ENCODE measurements around the gene MBD5.

Gene MBD5

GRCh38 chr2:148026573-148026972, 5.7 kb downstream of the MBD5 start:
- DNase-seq: no peak

- no peak for DNase-seq
Observed at GRCh38 chr2:148027822-148028221, 6.9 kb downstream of the MBD5 start.

DNA sequence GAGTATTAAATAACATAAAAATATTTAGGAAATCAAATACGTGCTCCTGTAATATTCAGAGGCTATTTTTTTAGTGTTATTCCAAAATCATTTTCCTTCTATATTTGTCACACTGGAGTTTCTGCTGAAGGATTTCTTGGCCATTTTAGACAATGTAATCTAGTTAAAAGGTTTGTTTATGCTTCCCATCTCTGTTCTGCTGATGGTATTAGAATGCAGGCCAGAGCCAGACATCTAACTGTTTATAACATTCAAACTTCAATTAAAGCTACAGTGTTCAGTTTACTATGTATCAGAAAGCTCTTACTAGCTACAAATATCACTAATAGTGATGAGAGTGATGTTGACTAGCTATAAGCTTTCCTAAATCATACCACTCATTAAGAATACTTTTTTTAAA, 7.9 kb downstream of the MBD5 start:
- DNase-seq: no peak

- DNase-seq: no peak
Observed at GRCh38 chr2:148031152-148031551, 10.3 kb downstream of the MBD5 start.

- DNase-seq: no peak
Observed at GRCh38 chr2:148032215-148032614, 11.3 kb downstream of the MBD5 start.

- DNase-seq: peak; percentile 13
Observed at GRCh38 chr2:148039783-148040182, 18.9 kb downstream of the MBD5 start.

GRCh38 chr2:148042219-148042618, 21.3 kb downstream of the MBD5 start:
- DNase-seq: no peak

DNA sequence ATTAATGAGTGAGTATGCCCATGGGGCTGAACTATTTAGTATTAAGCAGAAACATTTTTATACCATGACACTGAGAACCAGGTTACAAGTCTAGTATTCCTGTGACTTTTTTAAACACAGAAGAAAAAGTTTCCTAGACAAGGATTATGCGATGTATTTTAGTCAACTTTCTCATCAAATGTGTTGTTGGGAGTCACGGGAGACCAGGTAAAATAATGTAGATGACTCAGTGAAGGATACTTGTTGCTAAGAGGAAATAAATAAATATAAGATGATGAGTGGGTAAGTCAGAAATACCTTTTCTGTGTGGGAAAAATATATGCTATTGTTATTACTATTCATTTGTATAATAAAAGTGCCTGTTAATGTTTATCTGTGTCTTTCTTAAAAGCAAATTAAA, 23.4 kb downstream of the MBD5 start:
- no peak for DNase-seq

- DNase-seq: peak; percentile 37
Observed at GRCh38 chr2:148046802-148047201, 25.9 kb downstream of the MBD5 start.

- DNase-seq: peak; percentile 64
Observed at GRCh38 chr2:148048475-148049221, 27.8 kb downstream of the MBD5 start.

- no peak for DNase-seq
Observed at GRCh38 chr2:148049284-148049683, 28.4 kb downstream of the MBD5 start.

DNA sequence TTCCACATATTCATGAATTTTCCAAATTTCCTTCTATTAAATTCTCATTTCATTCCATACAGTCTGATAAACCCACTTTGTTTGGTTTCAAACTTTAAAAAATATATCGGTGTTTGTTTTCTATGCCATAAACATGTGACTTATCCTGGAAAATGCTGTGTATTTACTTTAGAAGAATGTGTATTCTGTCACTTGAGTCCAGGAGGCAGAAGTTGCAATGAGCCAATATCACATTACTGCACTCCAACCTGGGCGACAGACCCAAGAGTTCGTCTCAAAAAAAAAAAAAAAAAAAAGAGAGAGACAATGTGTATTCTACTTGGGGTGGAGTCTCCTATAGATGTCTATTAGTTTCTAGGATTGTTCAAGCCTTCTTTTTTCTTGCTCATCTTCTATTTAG, 31.8 kb downstream of the MBD5 start:
- no peak for DNase-seq

DNA sequence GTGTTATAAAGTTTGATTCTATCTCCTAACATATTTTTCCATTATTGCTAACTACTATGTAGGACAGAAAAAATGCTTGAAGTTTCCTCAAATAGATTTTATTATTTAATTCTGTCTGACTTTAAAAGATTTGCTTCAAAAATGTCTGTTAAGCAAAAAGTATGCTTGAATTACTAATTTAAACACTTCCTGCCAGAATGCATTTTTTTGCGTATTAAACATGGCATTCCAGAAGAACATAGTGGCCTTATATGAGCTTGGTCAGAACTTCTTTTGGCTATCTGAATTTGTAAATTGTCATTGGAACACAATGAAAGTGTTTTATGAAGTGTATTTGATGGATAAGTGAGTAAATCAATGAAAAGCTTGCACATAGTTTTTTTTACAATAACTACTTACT, 37.8 kb downstream of the MBD5 start:
- no peak for DNase-seq

DNA sequence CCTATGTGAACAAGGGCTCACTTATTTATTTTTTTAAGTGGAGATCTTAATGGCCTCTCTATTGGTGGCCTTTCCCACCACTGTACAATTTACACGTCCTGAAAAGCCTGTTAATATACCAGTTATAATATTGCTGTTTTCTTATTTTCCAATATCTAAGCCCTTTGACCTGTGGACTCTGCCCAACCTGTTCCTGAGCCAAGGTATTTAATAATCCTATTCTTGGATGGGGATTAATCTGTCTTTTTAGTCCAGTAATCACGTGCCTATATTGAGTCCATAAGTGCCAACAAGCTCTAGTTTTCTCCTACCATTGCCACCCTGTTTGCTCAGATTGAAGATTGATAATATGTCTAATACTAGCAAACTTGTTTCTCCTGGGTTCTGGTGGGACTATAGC, 42.7 kb downstream of the MBD5 start:
- no peak for DNase-seq

- no peak for DNase-seq
Observed at GRCh38 chr2:148065936-148066335, 45.0 kb downstream of the MBD5 start.

GRCh38 chr2:148067801-148068200, 46.9 kb downstream of the MBD5 start:
- DNase-seq: peak; percentile 16

GRCh38 chr2:148071351-148071750, 50.5 kb downstream of the MBD5 start:
- DNase-seq: no peak

DNA sequence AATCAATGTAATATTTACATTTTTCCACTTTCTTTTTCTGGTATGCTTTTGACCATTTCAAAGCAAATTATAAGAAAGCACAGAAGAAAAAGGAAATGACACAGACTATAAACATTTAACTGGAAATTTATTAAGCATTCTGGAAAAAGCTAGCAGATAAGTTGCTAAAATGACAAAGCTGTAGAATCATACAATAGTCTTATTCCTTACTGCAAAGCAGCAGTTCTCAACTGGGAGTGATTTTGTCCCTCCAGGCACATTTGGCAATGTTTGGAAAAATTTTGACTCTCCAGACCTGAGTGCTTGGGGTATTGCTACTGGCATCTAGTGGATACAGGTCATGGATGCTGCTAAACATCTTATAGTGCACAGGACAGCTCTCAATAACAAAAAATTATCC, 75.1 kb downstream of the MBD5 start:
- DNase-seq: no peak

- no peak for DNase-seq
Observed at GRCh38 chr2:148102641-148103040, 81.8 kb downstream of the MBD5 start.

- no peak for DNase-seq
Observed at GRCh38 chr2:148103946-148104345, 83.1 kb downstream of the MBD5 start.

DNA sequence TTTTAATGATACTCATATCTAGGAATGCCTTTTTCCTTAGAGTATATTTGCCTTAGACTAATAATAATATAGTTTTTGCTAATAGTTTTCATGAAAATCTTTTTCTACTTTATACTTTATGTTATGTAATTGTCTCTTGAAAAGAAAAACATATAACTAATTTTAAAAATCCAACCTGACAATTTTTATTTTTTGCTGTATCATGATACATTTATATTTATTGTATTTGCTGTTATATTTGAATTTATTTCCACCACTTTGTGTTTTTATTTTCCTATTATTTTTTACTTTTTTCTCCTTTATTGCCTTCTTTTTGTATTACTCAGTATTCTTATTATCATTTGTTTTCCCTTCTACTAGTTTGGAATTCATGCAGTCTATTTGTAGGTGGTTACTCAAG, 85.4 kb downstream of the MBD5 start:
- no peak for DNase-seq

DNA sequence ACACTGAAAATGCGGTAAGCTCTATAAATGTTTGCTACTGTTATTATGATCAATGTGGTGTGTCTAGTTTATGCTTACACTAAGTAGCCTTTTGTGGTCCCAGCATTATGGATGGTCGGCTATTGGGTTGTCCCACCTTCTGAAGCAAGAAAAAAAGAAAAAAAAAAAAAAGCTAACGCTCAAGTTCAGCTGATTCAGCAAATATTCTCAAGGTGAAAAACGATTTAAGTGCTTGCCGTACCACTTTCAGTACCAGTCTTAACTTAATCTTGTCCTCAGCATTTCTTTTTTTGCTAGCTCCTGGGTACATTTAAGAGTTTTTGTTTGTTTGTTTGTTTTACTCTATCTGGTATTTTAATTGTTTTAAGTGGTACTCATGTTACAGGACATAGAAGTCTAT, 87.5 kb downstream of the MBD5 start:
- DNase-seq: no peak

- DNase-seq: no peak
Observed at GRCh38 chr2:148110184-148110583, 89.3 kb downstream of the MBD5 start.

DNA sequence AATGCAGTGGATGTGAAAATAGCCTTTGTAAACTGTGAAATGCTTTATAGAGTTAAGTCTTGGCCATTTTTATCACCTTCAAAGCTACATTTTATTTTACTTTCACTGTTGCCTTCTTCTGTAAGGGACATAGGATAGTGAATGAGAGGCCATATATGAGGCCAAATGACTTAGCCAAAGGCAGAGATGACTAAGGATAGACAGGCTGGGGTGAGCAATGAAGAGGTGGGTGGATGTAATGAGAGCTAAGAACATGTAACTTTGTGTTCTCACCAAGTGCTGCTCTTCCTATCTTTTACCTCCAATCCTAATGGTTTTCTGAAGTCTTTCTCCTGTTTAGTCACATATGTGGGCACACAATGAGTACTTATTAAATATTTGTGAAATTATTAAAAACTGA, 101.9 kb downstream of the MBD5 start:
- no peak for DNase-seq

GRCh38 chr2:148124271-148124670, 103.4 kb downstream of the MBD5 start:
- no peak for DNase-seq

All from OCI-M1 (cell line).